Colon (tissue), 2 donors: ENCODE results near the gene EMC1.
"Not testable (repeated sequence)": the region's sequence is repeated elsewhere in the genome, so short reads cannot be mapped to it uniquely, and the experiment has no call there.

Experiments
- FAIRE-seq: peaks from 2 replicates; lab custom pipeline; 2012; peaks lifted over from hg19 to GRCh38; lab: Jason Lieb, UNC
- donor health status: control.
- donor health status: control.

Gene EMC1

GRCh38 chr1:19251305-19252196, at the start of gene EMC1, which contains the start of gene MRTO4:
Gene EMC1 (minus strand): TSS chr1:19251524. CDS start chr1:19251509, 15 bp downstream.
Gene MRTO4 (plus strand): TSS chr1:19251805. CDS start chr1:19251836, 31 bp downstream.
- FAIRE-seq = no peak

GRCh38 chr1:19300211-19300610, 48.9 kb upstream of the EMC1 start:
- FAIRE-seq = no peak

- no peak for FAIRE-seq
These were observed 43.3 kb upstream of the EMC1 start for GRCh38 chr1:19294638-19295037.

GRCh38 chr1:19289244-19289643, 37.9 kb upstream of the EMC1 start:
- FAIRE-seq = no peak

GRCh38 chr1:19288324-19289241, 37.3 kb upstream of the EMC1 start, which contains the start of gene AKR7A3:
Gene AKR7A3 (minus strand): TSS chr1:19288770. CDS start chr1:19288709, 61 bp downstream.
- FAIRE-seq = not testable (repeated sequence)

- FAIRE-seq = no peak
These were observed 36.3 kb upstream of the EMC1 start for GRCh38 chr1:19287436-19288185.

GRCh38 chr1:19285807-19286206, 34.5 kb upstream of the EMC1 start:
- not testable (repeated sequence) for FAIRE-seq

GRCh38 chr1:19285366-19285765, 34.0 kb upstream of the EMC1 start:
- FAIRE-seq = not testable (repeated sequence)

GRCh38 chr1:19284881-19285280, 33.6 kb upstream of the EMC1 start:
- no peak for FAIRE-seq

- no peak for FAIRE-seq
These were observed 32.6 kb upstream of the EMC1 start for GRCh38 chr1:19283891-19284290.

- FAIRE-seq = no peak
These were observed 23.3 kb upstream of the EMC1 start for GRCh38 chr1:19274636-19275035.

- not testable (repeated sequence) for FAIRE-seq
These were observed 22.7 kb upstream of the EMC1 start for GRCh38 chr1:19273844-19274531.

GRCh38 chr1:19273106-19273843, 22.0 kb upstream of the EMC1 start:
- no peak for FAIRE-seq

- FAIRE-seq = no peak
These were observed 20.7 kb upstream of the EMC1 start for GRCh38 chr1:19272064-19272463.

GRCh38 chr1:19270343-19270730, 19.0 kb upstream of the EMC1 start:
- not testable (repeated sequence) for FAIRE-seq

GRCh38 chr1:19269427-19270342, 18.4 kb upstream of the EMC1 start:
- not testable (repeated sequence) for FAIRE-seq

GRCh38 chr1:19268445-19268844, 17.1 kb upstream of the EMC1 start:
- FAIRE-seq = no peak

GRCh38 chr1:19262744-19263143, 11.4 kb upstream of the EMC1 start:
- FAIRE-seq = no peak

- no peak for FAIRE-seq
These were observed 10.7 kb upstream of the EMC1 start for GRCh38 chr1:19262047-19262446.
